Large intestine (tissue), 3 donors: Measurements from ENCODE around the gene FGFR2. TPM values are rescaled to one million over a fixed set of nuclear protein-coding genes. Genes with fewer than 3 reads are reported as not detected.

Experiments used
- DNase-seq, 2 donors: peaks; one replicate each; pipeline versions ENCODE4 v3.0.0 to v3.0.0-alpha.2; 2013
- H3K27ac ChIP-seq: one replicate; pipeline ENCODE4 v1.5.1; 2013; ENCODE audit warnings: low read length
- H3K27me3 ChIP-seq: 2 replicates; pipeline ENCODE4 v1.6.1; 2013; ENCODE audit warnings: low read length; ENCODE audit not compliant: control insufficient read depth, insufficient read depth
- H3K36me3 ChIP-seq: 2 replicates; pipeline ENCODE4 v1.6.1; 2013; ENCODE audit warnings: low read length; ENCODE audit not compliant: control insufficient read depth, insufficient read depth
- H3K4me1 ChIP-seq: one replicate; pipeline ENCODE4 v1.6.1; 2013; ENCODE audit warnings: low read length; ENCODE audit not compliant: control insufficient read depth, insufficient read depth
- H3K4me3 ChIP-seq: one replicate; pipeline ENCODE4 v1.5.1; 2013; ENCODE audit warnings: low read length
- H3K9me3 ChIP-seq: one replicate; pipeline ENCODE4 v1.6.1; 2013; ENCODE audit warnings: mild to moderate bottlenecking, low read depth, low read length, moderate library complexity; ENCODE audit not compliant: control insufficient read depth
- WGBS: methylation state at CpG from one replicate; pipeline ENCODE4 v1.1.5; 2013; ENCODE audit warnings: low lambda C conversion rate; ENCODE audit not compliant: insufficient coverage; 5-methylcytosine and 5-hydroxymethylcytosine counted together
- polyA plus RNA-seq: library from polyadenylated mRNA; unstranded; fragments of 120-200 nt; gene quantifications from one replicate; pipeline ENCODE4 v1.2.1, GENCODE V29; 2013

Gene FGFR2
- polyA plus RNA-seq, 1 donor = 23.6 TPM

DNA sequence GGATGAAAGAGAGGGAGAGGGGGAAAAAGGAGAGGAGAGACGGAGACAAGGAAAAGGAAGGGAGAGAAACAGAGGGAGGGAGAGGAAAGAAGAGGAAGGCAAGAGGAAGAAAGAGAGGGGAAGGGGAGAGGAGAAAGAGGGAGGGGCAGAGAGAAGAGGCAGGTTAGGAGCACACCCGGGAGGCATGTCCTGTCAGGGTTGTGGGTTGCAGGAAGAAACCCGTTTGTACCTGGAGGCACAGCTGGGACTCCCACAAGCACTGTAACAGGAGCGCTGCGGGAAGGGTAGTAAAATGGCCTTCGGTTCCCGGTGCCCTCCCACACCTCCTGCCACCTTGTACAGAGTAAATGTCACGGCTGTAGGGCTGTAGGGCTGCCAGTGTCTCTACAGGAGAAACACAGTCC is 24.7 kb downstream of the FGFR2 start:
- no peaks in the 10 kb centered on the region for H3K27me3 ChIP-seq
- H3K9me3 ChIP-seq = no peaks in the 10 kb centered on the region
- no peaks in the 10 kb centered on the region for H3K36me3 ChIP-seq
- DNase-seq = no peak
- 94% methylated on average over 1 of the region's 8 CpGs for WGBS
- peaks cover 2% of the 10 kb centered on the region for H3K4me1 ChIP-seq
- no peak overlapping the region for H3K4me3 ChIP-seq
- H3K27ac ChIP-seq = no peak overlapping the region

DNA sequence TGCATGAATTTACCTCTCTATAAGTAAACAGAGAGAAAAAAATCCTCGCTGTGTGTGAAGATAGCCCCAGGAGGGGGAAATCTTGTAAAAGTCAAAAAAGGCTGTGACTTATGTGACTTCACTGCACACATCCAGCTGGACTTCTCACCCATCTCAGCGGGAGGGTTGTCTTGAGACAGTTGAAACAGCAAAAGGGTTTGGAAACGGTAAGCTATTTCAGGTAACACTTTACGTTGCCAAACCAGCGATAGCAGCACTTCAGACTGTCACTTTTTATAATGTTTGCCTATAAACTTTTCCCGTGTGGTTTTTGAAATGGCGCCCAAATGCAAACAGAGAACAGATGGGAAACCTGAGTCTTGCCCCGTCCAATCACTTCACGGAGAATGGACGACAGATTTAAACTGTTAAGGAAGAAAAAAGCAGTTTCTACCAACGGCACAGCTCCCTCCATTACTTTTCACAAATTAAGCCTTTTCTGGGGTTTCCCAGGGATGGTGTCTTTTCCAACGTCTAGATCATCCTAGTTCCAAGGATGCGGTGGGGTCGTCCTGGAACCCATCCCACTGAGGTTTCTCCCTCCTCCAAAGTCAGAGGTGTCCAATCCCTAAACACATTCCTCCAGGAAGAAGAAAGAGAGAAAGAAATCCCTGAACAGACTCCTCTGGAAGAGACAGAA is 25.2 kb downstream of the FGFR2 start:
- H3K9me3 ChIP-seq = no peaks in the 10 kb centered on the region
- WGBS = 58% methylated on average over 4 of the region's 14 CpGs
- H3K27ac ChIP-seq = no peak overlapping the region
- H3K36me3 ChIP-seq = no peaks in the 10 kb centered on the region
- H3K4me3 ChIP-seq = no peak overlapping the region
- peaks cover 2% of the 10 kb centered on the region for H3K4me1 ChIP-seq
- peak in 1 of 2 donors; percentile 37 for DNase-seq
- H3K27me3 ChIP-seq = no peaks in the 10 kb centered on the region

DNA sequence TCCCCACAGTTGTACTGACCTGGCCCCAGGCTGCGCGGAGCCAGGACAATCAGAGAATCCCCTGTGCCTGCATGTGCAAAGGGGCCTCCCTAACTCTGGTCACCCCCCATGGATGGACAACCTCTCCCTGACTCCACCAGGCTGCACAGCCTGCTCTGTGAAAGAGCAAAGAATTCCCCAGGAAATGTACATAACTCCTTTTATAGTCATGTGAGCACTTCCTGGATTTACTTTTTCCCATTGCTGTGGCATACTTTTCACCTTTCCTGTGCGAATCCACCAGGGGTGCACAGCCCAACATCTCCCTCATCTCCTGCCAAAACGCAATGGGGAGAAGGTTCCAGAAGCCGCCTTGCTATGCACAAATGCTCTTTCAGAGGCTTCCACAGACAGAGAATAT is 27.9 kb downstream of the FGFR2 start:
- DNase-seq = no peak
- no CpG with 5 or more reads among the region's 5 CpGs for WGBS
- no peaks in the 10 kb centered on the region for H3K27me3 ChIP-seq

GRCh38 chr10:121568275-121568674 is 30.0 kb downstream of the FGFR2 start:
- H3K27me3 ChIP-seq = no peaks in the 10 kb centered on the region
- 80% methylated on average over 1 of the region's 2 CpGs for WGBS
- H3K4me1 ChIP-seq = no peaks in the 10 kb centered on the region
- H3K27ac ChIP-seq = no peak overlapping the region
- H3K4me3 ChIP-seq = no peak overlapping the region
- peaks cover 10% of the 10 kb centered on the region for H3K36me3 ChIP-seq
- no peak for DNase-seq
- no peaks in the 10 kb centered on the region for H3K9me3 ChIP-seq

More for the DNA sequence above, 27.9 kb downstream of the FGFR2 start:
- Histone ChIP-seq H3K4me1 (peaks cover 2% of the 10 kb centered on the region), H3K4me3 (no peak overlapping the region), H3K9me3 (no peaks in the 10 kb centered on the region), H3K27ac (no peak overlapping the region), H3K36me3 (peaks cover 3% of the 10 kb centered on the region)

- H3K4me3 ChIP-seq = no peak overlapping the region
- H3K9me3 ChIP-seq = no peaks in the 10 kb centered on the region
- peaks cover 10% of the 10 kb centered on the region for H3K36me3 ChIP-seq
- WGBS = no CpG with 5 or more reads among the region's 8 CpGs
- no peaks in the 10 kb centered on the region for H3K4me1 ChIP-seq
- no peak overlapping the region for H3K27ac ChIP-seq
- no peaks in the 10 kb centered on the region for H3K27me3 ChIP-seq
- DNase-seq = peak in 1 of 2 donors; percentile 18
Observed at GRCh38 chr10:121567569-121567968, 30.7 kb downstream of the FGFR2 start.

DNA sequence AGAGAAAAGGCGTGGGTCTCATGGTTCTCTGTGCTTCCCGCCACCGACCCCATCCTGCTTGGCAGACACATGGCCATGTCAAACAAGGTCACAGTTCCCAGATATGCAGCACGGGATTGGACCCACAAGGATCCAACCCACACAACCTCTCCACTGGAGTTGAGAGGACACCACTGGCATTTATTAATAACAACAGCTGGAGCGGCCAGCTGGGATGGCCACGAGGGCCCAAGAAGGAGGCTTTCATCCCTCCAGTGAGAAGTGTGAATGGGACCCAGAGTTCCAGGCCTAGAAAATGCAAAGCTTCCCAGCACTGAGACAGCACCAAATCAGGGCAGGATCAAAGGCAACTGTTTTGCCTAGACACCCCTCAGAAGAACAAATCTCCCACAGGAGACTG is 31.5 kb downstream of the FGFR2 start:
- H3K27me3 ChIP-seq = no peaks in the 10 kb centered on the region
- H3K9me3 ChIP-seq = no peaks in the 10 kb centered on the region
- H3K36me3 ChIP-seq = peaks cover 12% of the 10 kb centered on the region
- WGBS = no CpG with 5 or more reads among the region's 6 CpGs
- H3K27ac ChIP-seq = no peak overlapping the region
- no peak overlapping the region for H3K4me3 ChIP-seq
- no peak for DNase-seq
- H3K4me1 ChIP-seq = no peaks in the 10 kb centered on the region

DNA sequence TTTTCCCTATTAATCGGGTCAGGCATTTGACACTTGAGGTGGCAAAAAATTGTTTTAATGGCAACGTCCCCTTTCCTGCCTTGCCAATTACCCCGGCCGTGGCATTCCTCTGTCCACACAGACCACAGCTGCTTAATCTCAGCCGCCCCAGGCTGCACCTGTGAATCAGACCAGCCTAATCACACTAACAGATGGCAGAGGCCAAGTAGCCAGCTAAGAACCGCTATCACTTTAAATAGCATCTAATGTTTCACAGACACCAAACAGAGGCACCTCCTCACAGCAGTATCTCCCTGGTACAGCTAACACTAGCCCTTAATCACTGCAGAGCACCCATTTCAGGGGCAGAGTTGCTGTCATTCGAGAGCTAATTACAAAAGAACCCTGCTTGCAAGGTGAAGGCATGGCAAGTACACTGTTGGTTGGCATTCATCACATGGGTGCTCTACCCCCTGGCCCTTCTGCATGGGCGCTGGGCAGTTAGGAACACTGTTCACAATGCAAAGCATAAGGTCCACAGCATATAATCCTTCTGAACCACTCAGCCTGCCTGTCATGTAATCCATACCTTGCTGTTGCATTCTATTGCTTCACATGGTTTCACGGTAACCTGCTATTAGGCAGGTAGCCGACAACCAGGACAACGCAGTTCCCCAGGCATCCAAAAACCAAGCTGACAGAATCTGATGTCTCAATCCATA is 38.8 kb downstream of the FGFR2 start:
- H3K27ac ChIP-seq = no peak overlapping the region
- no peaks in the 10 kb centered on the region for H3K4me1 ChIP-seq
- no peaks in the 10 kb centered on the region for H3K9me3 ChIP-seq
- DNase-seq = no peak
- no CpG with 5 or more reads among the region's 11 CpGs for whole genome bisulfite sequencing
- H3K36me3 ChIP-seq = peaks cover 9% of the 10 kb centered on the region
- H3K4me3 ChIP-seq = no peak overlapping the region
- no peaks in the 10 kb centered on the region for H3K27me3 ChIP-seq

GRCh38 chr10:121558238-121558637 is 40.0 kb downstream of the FGFR2 start:
- no peak overlapping the region for H3K27ac ChIP-seq
- H3K4me3 ChIP-seq = no peak overlapping the region
- H3K36me3 ChIP-seq = peaks cover 2% of the 10 kb centered on the region
- H3K27me3 ChIP-seq = no peaks in the 10 kb centered on the region
- H3K9me3 ChIP-seq = no peaks in the 10 kb centered on the region
- DNase-seq = no peak
- H3K4me1 ChIP-seq = peaks cover 6% of the 10 kb centered on the region
- no CpG with 5 or more reads among the region's 3 CpGs for WGBS

GRCh38 chr10:121556918-121557573 is 41.2 kb downstream of the FGFR2 start:
- Histone ChIP-seq H3K27ac (no peak overlapping the region), H3K4me1 (peaks cover 6% of the 10 kb centered on the region)
- 94% methylated on average over 3 of the region's 6 CpGs for WGBS

DNA sequence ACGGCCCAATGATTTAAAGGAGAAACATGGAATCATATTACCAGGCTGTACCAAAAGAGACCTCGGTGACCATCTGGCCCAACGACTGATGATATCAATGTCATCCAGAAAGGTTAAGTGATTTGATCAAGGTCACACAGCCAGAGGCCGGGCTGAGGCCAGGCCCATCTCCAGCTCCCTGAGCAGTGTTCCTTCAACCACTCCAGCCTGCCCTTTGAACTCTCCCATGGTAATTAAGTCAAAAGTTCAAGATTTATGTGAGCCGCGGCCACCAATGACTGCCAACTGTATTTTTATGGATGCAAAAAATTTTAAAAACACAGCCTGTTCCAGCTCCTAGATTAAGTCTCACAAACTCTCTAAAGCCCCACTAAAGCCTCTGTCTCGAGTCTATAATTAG is 41.8 kb downstream of the FGFR2 start:
- Histone ChIP-seq H3K4me3 (no peak overlapping the region), H3K27ac (no peak overlapping the region), H3K27me3 (no peaks in the 10 kb centered on the region), H3K4me1 (peaks cover 6% of the 10 kb centered on the region), H3K36me3 (no peaks in the 10 kb centered on the region), H3K9me3 (no peaks in the 10 kb centered on the region)
- peak in 1 of 2 donors; percentile 20 for DNase-seq
- no CpG with 5 or more reads among the region's 7 CpGs for whole genome bisulfite sequencing

More at GRCh38 chr10:121556918-121557573, 41.2 kb downstream of the FGFR2 start:
- H3K27me3 ChIP-seq = no peaks in the 10 kb centered on the region
- H3K4me3 ChIP-seq = no peak overlapping the region
- no peaks in the 10 kb centered on the region for H3K9me3 ChIP-seq
- H3K36me3 ChIP-seq = no peaks in the 10 kb centered on the region
- no peak for DNase-seq
